Measurements from ENCODE around the gene TLK2. TPM values are rescaled to one million over a fixed set of nuclear protein-coding genes. Genes with fewer than 3 reads are reported as not detected.

TLK2 gene
- total RNA-seq, 1 experiment from 2014 or later, result 42.9 TPM

DNA sequence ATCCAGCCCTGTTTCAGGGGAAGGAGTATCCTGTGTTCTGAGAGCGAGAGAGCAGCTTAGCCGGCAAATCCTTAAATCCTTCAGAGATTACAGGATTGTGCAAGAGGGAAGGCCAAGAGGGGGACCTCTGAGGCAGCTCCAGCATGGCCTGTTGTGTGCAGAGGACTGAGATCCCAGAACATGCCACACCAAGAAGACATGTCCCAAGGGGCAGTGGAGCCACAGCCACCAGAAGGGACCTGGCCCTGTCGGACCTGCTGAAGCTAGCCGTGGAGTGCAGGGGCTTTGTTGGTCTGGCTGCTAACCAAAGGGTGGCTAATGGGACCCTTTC is 147.2 kb downstream of the TLK2 start (continued):
- TF ChIP-seq, protein P1, sequence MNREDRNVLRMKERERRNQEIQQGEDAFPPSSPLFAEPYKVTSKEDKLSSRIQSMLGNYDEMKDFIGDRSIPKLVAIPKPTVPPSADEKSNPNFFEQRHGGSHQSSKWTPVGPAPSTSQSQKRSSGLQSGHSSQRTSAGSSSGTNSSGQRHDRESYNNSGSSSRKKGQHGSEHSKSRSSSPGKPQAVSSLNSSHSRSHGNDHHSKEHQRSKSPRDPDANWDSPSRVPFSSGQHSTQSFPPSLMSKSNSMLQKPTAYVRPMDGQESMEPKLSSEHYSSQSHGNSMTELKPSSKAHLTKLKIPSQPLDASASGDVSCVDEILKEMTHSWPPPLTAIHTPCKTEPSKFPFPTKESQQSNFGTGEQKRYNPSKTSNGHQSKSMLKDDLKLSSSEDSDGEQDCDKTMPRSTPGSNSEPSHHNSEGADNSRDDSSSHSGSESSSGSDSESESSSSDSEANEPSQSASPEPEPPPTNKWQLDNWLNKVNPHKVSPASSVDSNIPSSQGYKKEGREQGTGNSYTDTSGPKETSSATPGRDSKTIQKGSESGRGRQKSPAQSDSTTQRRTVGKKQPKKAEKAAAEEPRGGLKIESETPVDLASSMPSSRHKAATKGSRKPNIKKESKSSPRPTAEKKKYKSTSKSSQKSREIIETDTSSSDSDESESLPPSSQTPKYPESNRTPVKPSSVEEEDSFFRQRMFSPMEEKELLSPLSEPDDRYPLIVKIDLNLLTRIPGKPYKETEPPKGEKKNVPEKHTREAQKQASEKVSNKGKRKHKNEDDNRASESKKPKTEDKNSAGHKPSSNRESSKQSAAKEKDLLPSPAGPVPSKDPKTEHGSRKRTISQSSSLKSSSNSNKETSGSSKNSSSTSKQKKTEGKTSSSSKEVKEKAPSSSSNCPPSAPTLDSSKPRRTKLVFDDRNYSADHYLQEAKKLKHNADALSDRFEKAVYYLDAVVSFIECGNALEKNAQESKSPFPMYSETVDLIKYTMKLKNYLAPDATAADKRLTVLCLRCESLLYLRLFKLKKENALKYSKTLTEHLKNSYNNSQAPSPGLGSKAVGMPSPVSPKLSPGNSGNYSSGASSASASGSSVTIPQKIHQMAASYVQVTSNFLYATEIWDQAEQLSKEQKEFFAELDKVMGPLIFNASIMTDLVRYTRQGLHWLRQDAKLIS (CRISPR knock-in tag; IDR thresholded peaks at IDR 0.05; ENCODE audit: borderline replicate concordance), result no peak
- no peak for TF ChIP-seq ESRRA (CRISPR knock-in tag; IDR thresholded peaks at IDR 0.05; ENCODE audit: borderline replicate concordance)
- TF ChIP-seq, protein P2, sequence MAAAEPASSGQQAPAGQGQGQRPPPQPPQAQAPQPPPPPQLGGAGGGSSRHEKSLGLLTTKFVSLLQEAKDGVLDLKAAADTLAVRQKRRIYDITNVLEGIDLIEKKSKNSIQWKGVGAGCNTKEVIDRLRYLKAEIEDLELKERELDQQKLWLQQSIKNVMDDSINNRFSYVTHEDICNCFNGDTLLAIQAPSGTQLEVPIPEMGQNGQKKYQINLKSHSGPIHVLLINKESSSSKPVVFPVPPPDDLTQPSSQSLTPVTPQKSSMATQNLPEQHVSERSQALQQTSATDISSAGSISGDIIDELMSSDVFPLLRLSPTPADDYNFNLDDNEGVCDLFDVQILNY (CRISPR knock-in tag; IDR thresholded peaks at IDR 0.05), result no peak
- no peak for TF ChIP-seq TEAD4 (CRISPR knock-in tag; IDR thresholded peaks at IDR 0.05)
- TF ChIP-seq JAZF1 (CRISPR knock-in tag; IDR thresholded peaks at IDR 0.05), result no peak
- TF ChIP-seq, protein P3, sequence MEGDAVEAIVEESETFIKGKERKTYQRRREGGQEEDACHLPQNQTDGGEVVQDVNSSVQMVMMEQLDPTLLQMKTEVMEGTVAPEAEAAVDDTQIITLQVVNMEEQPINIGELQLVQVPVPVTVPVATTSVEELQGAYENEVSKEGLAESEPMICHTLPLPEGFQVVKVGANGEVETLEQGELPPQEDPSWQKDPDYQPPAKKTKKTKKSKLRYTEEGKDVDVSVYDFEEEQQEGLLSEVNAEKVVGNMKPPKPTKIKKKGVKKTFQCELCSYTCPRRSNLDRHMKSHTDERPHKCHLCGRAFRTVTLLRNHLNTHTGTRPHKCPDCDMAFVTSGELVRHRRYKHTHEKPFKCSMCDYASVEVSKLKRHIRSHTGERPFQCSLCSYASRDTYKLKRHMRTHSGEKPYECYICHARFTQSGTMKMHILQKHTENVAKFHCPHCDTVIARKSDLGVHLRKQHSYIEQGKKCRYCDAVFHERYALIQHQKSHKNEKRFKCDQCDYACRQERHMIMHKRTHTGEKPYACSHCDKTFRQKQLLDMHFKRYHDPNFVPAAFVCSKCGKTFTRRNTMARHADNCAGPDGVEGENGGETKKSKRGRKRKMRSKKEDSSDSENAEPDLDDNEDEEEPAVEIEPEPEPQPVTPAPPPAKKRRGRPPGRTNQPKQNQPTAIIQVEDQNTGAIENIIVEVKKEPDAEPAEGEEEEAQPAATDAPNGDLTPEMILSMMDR (IDR thresholded peaks at IDR 0.05), result no peak
- TF ChIP-seq, protein P4, sequence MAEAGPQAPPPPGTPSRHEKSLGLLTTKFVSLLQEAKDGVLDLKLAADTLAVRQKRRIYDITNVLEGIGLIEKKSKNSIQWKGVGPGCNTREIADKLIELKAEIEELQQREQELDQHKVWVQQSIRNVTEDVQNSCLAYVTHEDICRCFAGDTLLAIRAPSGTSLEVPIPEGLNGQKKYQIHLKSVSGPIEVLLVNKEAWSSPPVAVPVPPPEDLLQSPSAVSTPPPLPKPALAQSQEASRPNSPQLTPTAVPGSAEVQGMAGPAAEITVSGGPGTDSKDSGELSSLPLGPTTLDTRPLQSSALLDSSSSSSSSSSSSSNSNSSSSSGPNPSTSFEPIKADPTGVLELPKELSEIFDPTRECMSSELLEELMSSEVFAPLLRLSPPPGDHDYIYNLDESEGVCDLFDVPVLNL (CRISPR knock-in tag; IDR thresholded peaks at IDR 0.05; ENCODE audit: borderline replicate concordance, low read depth), result no peak
- TF ChIP-seq, protein P5, sequence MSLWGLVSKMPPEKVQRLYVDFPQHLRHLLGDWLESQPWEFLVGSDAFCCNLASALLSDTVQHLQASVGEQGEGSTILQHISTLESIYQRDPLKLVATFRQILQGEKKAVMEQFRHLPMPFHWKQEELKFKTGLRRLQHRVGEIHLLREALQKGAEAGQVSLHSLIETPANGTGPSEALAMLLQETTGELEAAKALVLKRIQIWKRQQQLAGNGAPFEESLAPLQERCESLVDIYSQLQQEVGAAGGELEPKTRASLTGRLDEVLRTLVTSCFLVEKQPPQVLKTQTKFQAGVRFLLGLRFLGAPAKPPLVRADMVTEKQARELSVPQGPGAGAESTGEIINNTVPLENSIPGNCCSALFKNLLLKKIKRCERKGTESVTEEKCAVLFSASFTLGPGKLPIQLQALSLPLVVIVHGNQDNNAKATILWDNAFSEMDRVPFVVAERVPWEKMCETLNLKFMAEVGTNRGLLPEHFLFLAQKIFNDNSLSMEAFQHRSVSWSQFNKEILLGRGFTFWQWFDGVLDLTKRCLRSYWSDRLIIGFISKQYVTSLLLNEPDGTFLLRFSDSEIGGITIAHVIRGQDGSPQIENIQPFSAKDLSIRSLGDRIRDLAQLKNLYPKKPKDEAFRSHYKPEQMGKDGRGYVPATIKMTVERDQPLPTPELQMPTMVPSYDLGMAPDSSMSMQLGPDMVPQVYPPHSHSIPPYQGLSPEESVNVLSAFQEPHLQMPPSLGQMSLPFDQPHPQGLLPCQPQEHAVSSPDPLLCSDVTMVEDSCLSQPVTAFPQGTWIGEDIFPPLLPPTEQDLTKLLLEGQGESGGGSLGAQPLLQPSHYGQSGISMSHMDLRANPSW (CRISPR knock-in tag; conservative IDR thresholded peaks at IDR 0.05; ENCODE audit: low read depth), result no peak
- no peak for TF ChIP-seq JUN (CRISPR knock-in tag; IDR thresholded peaks at IDR 0.05)
- no peak for TF ChIP-seq ZNF396 (CRISPR knock-in tag; IDR thresholded peaks at IDR 0.05; ENCODE audit: borderline replicate concordance)
- TF ChIP-seq, protein P6, sequence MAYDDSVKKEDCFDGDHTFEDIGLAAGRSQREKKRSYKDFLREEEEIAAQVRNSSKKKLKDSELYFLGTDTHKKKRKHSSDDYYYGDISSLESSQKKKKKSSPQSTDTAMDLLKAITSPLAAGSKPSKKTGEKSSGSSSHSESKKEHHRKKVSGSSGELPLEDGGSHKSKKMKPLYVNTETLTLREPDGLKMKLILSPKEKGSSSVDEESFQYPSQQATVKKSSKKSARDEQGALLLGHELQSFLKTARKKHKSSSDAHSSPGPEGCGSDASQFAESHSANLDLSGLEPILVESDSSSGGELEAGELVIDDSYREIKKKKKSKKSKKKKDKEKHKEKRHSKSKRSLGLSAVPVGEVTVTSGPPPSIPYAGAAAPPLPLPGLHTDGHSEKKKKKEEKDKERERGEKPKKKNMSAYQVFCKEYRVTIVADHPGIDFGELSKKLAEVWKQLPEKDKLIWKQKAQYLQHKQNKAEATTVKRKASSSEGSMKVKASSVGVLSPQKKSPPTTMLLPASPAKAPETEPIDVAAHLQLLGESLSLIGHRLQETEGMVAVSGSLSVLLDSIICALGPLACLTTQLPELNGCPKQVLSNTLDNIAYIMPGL (CRISPR knock-in tag; IDR thresholded peaks at IDR 0.05), result no peak
- TF ChIP-seq ELF4 (CRISPR knock-in tag; IDR thresholded peaks at IDR 0.05; ENCODE audit: low read depth), result no peak
- TF ChIP-seq CREM (CRISPR knock-in tag; IDR thresholded peaks at IDR 0.05), result no peak
- no peak for TF ChIP-seq NR3C1 (CRISPR knock-in tag; conservative IDR thresholded peaks at IDR 0.05; ENCODE audit: low read depth)
